ENCODE results near the gene SIGLEC1. TPM values are rescaled to one million over a fixed set of nuclear protein-coding genes. Genes with fewer than 3 reads are reported as not detected.

SIGLEC1 gene
- total RNA-seq, 1 donor = under 0.01 TPM

DNA sequence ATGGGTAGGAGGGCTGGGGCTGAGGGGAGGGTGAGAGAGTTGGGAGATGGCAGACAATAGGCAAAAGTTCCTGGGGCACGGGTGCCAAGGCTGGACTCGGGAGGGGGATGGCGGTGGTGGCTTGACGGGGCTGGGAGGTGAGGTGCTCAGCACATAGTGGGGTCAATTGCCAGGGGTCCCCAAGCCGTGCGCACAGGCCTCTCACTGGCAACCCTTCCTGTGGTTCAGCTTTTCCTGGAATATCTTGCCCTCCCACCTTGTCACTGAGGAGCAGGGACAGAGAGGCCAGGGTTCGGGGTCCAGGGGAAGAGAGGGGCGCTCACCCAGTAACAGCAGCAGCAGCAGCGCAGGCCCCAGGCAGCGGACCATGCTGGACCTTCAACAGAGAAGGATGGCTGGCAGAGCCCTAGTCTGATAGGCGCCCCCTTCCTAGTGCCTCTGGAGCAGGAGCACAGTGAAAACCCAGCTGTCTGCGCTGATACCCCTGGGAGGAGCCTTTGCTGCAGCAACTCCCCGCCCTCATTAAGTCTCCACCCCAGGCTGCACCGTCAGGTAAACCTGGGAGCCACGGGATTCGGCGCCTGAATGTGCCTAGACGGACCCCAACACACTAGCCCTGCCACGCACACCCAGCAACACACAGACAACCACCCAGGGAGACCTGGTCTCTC lies 49.2 kb downstream of the SIGLEC1 start, which contains the start of gene GFRA4:
Gene GFRA4 (minus strand): TSS at position 369 of the 671 bp plus-strand sequence. CDS start 0 bp downstream, at position 369.
- Histone ChIP-seq H3K9me3 (ENCODE audit: low read depth, low read length) (no peaks in the 10 kb centered on the region), H3K4me2 (ENCODE audit: insufficient read depth, low read length) (no peak within 1 kb of the TSS), H3K27ac (ENCODE audit: low read depth, low read length) (no peak within 1 kb of the TSS), H3K79me2 (ENCODE audit: insufficient read depth, low read length) (no peaks in the 10 kb centered on the region), H2AFZ (ENCODE audit: low read length) (no peak within 1 kb of the TSS), H3K27me3 (ENCODE audit: insufficient read depth, low read length) (peaks cover 31% of the 10 kb centered on the region), H3K4me1 (ENCODE audit: insufficient read depth, low read length) (no peaks in the 10 kb centered on the region), H3K4me3 (ENCODE audit: insufficient read depth, low read length) (no peak within 1 kb of the TSS), H4K20me1 (ENCODE audit: insufficient read depth, low read length) (no peaks in the 10 kb centered on the region), H3K36me3 (ENCODE audit: insufficient read depth, low read length) (no peaks in the 10 kb centered on the region)
- TF ChIP-seq CTCF (IDR thresholded peaks at IDR 0.05; ENCODE audit: extremely low read depth, low read depth, low read length) = no peak
- DNase-seq (ENCODE audit: insufficient read length, low spot score, missing footprints) = no peak

Other genes with a start within 250 kb of the SIGLEC1 start
- 43.3 and 48.1 TPM in 2 replicates for gene ATRN, start 241.6 kb downstream of the SIGLEC1 start, total RNA-seq
- gene GFRA4, start 49.2 kb downstream of the SIGLEC1 start, total RNA-seq = not detected in 2 replicates
- 3.5 and 11.2 TPM in 2 replicates for gene ADAM33, start 30.6 kb downstream of the SIGLEC1 start, total RNA-seq
- gene HSPA12B, start 20.1 kb upstream of the SIGLEC1 start, total RNA-seq = not detected in 2 replicates
- 15.3 and 18.5 TPM in 2 replicates for gene ADISSP, start 55.2 kb upstream of the SIGLEC1 start, total RNA-seq
- gene SPEF1, start 68.8 kb upstream of the SIGLEC1 start, total RNA-seq = under 0.01 TPM in 1 of 2 replicates, not detected in the other
- gene CENPB, start 74.1 kb upstream of the SIGLEC1 start, total RNA-seq = 95.5 and 101 TPM in 2 replicates
- 20.6 and 23.5 TPM in 2 replicates for gene CDC25B, start 83.7 kb upstream of the SIGLEC1 start, total RNA-seq
- 23.9 and 25.3 TPM in 2 replicates for gene AP5S1, start 107.9 kb upstream of the SIGLEC1 start, total RNA-seq
- 32.1 and 32.2 TPM in 2 replicates for gene MAVS, start 134.2 kb upstream of the SIGLEC1 start, total RNA-seq
- gene PANK2, start 176.8 kb upstream of the SIGLEC1 start, total RNA-seq = 57.2 and 60.4 TPM in 2 replicates

Data from osteoblast (primary cell).